HUDEP-2 (cell line): Measurements from ENCODE around the gene LYPD3.
"Not testable (repeated sequence)": the region's sequence is repeated elsewhere in the genome, so short reads cannot be mapped to it uniquely, and the experiment has no call there.

Source experiments
- DNase-seq, 76 experiments: peaks; one replicate each; lab custom pipeline; 2025; ENCODE audit not compliant: unreplicated experiment in 76 of 76; lab: John Stamatoyannopoulos, UW

Gene LYPD3

DNA sequence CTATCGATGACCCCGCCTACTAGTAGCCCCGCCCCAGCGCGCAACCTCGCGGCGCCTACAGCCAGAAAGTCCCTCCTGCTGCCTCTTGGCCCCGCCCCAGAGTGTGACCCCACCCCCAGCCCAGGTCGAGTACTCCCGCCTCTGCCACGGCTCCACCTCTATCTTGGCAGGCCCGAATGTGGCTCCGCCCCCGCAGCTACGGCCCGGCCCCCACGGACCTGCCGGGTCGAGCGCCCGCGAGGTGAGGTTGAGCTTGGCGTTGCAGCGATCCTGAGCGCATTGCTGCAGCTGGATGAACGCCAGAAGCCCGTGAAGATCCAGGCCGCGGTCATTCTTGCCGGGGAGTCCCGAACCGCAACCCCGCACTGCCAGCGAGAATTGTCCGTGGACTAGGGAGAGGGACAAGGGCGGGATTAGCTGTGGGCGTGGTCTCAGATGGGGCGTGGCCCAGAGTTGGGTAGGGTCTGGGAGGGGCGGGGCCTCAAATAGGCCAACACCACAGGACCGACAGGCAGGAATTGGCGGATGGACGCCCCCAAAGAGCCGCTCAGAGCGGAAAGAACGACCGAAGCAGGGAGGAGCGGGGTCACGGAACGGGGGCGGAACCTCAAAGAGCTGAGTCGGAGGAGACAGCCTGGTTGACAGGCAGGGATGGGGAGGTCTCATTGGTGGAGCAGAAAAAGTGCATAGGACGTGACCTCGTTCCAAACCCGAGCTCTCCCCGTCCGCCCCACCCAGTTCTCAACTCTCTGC, 1.9 kb downstream of the LYPD3 start:
- DNase-seq: peak; percentile 58 to 100 (median 99)

DNA sequence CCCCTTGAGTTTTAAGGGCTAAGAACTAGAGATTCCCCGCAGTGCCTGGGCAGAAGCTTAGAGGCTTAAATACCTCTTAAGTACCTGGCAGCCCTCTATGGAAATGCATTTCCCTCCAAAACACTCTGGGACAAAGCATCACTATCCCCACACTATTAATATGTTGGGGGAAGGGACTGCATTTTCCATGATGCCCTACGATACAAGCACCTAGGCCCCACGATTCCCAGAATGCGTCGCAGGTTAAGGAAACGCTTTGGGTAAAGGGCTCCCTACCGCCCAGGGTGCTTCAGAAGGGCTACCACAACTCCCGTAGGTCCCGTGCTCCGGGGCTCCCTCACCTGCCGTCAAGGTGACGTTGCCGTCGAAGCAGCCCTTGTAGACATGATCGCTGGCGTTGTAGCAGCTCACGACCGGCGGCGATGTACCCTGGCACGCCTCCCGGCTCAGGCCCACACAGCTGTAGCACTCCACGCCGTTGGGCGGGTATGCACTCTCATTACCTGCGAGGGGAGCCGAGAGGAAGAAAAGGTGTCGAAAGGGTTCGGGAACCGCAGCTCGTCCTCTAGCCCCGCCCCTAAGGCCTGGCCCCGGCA, 2.5 kb downstream of the LYPD3 start:
- DNase-seq: no peak

DNA sequence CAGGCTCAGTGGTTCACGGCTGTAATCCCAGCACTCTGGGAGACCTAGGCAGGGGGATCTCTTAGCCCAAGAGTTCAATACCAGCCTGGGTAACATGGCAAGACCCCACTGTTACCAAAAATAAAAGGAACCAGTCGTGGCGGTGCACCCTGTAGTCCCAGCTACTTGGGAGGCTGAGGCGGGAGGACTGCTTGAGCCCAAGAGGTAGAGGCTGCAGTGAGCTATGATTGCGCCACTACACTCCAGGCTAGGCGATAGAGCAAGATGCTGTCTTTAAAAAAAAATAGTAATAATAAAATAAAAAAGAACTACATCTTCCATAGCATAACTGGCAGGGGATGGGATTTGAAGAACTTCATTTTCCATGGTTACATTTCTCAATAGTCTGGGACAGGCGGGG, 3.0 kb downstream of the LYPD3 start:
- DNase-seq: no peak

DNA sequence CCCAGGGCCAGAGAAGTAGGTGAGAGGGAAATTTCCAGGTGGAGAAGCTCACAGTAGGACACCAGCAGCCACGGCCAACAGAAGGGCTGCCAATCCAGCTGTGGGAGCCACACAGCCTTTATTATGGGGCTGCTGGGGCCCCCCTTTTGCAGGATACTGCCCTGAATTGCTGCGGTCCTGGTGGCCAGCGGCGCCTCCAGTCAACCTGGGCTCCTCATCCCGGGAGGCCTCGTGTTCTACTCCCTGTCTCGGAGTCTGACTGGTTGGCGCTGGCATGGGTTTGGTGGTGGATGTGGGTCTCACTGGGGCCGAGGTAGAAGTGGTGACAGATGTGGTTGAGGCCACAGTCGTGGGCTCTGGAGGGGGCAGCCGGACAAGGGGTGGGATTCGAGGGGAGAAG, 4.1 kb downstream of the LYPD3 start:
- no peak for DNase-seq

DNA sequence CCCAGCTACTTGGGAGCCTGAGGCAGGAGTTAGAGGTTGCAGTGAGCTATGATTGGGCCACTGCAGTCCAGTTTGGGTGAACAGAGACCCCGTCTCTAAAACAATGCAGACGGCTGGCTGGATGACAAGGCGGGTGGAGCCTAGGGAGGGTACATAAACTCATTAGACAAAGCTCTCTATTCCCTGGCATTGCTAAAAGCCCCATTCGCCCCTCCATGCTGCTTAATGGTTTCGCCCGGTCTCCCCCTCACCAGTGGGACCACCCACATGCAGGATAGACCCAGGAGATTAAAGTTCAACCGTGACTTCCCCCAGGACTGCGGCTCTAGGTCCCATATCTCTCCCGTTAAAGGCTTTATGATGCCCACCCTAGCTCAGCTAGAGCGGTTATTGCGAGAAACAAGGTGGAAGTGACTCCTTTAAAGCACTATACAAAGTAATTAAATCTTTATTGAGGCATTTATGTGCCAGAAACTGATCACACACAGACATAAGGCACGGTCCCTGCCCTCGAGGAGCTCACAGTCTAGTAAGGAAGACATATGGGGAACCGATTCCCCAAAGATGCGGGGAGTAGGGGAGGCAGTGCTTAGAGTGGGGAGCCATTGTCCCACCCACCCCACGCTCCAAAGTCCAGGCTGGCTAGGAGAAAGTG, 4.9 kb downstream of the LYPD3 start:
- DNase-seq: no peak

DNA sequence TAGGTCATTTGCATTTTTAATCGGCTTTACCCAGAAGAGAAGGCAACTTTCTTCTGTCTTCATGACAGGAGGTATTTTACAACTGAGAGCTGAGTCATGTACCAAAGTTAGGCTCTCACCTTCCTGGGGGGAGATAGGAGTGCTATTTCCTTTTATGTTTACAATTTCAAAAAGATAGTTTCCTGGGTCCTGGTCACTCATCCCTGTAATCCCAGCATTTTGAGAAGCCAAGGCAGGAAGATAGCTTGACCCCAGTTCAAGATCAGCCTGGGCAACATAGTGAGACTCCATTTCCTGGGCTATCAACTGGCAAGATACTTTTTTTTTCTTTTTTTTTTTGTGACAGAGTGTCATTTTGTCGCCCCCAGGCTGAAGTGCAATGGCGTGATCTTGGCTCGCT, 7.6 kb downstream of the LYPD3 start:
- DNase-seq: no peak

DNA sequence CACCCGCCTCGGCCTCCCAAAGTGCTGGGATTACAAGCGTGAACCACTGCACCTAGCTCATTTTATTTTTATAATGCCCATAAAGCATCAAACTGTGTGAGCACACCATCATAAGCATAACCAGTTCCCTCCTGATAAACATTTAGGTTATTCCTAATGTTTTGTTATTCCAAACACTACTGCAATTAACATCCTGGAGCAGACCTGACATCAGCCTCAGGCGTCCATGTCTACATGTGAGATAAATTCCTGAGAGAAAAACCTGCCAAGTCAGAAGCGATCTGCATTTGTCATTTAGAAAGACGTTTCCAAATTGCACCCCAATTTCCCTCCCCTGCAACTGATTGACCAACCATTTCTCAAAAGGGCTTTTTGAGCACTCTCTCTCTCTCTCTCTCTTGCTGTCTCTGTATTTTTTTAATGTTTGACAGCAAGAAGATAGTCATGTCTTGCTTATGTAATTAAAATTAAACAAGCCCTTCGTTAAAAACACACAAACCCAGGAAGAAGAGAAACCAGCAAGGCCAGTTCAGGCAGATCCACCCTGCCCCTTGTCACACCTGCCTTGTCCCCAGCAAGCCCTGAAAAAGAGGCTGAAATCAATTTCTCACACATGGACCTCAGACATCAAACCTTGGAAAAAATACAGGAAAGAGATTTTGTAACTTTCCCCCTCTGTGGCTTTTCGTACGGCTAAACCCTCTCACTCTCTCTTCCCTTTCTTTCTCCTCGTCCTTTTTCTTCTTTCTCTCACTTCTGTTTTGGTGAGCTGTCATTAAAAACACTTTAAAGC, 9.9 kb downstream of the LYPD3 start:
- no peak for DNase-seq

DNA sequence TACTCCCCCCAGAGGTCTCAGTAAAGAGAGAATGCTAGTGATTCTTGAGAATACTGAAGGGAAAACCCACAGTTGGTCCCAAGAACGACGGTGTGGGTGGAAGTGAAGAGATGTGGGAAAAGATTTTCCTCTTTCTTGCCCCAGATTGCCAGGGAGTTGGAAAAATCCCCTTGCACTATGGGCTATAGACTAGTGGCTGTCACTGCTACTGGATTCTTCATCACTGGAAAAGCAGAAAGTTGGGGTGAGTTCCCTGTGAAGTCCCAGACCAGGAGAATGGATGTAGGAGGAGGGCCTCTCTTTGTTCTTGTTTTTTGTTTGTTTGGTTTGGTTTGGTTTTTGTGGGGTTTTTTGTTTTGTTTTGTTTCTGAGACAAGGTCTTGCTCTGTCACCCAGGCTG, 11.4 kb downstream of the LYPD3 start:
- no peak for DNase-seq

DNA sequence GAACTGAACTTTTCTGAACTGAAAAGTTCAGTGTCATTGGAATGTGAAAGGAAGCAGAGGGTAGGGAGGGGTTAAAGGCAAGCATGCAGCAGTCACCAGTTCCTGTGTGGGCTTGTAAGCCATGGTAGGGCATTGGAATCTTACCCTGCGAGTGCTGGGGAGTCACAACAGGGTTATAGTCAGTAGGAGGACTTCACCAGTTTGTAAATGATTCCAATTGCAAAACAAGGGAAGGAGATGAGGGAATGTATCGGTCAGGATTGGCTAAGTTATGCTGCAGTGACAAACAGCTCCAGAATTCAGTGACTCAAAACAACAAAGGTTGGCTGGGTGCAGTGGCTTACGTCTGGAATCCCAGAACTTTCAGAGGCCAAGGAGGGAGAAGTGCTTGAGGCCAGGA, 12.8 kb downstream of the LYPD3 start:
- DNase-seq: no peak

DNA sequence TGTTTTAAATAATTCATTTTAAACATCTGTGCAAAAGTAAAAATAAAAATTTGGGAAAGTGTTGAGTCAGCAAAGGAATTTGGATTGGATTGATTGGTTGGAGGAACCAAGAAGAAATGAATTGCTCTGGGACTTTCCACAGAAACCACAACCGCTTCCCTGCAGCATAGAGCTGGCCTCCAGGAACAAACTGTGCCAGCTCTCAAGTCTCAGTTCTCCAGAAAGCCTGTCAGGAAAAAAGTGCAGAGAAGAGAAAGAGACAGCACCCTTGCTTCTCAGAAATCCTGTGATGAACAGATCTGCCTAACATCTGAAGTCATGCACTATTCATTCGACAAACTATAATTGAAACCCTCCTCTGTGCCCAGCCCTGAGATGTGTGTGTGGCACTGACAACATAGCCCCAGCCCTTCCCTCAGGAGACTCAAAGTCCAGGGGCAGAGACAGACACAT, 14.8 kb downstream of the LYPD3 start:
- DNase-seq: no peak

DNA sequence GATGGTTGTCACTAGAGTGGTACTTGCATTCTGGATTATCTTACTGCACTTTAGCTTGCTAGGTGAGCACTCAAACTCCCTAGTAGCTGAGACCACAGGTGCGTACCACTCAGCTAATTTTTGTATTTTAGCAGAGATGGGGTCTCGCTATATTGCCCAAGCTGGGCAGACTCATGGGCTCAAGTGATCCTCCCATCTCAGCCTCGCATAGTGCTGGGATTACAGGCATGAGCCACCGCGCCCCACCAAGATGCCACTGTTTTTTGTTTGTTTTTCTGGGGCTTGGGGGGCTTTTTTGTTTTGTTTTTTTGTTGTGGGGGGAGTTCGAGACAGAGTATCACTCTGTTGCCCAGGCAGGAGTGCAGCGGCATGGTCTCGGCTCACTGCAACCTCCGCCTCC, 17.8 kb downstream of the LYPD3 start:
- DNase-seq: no peak

DNA sequence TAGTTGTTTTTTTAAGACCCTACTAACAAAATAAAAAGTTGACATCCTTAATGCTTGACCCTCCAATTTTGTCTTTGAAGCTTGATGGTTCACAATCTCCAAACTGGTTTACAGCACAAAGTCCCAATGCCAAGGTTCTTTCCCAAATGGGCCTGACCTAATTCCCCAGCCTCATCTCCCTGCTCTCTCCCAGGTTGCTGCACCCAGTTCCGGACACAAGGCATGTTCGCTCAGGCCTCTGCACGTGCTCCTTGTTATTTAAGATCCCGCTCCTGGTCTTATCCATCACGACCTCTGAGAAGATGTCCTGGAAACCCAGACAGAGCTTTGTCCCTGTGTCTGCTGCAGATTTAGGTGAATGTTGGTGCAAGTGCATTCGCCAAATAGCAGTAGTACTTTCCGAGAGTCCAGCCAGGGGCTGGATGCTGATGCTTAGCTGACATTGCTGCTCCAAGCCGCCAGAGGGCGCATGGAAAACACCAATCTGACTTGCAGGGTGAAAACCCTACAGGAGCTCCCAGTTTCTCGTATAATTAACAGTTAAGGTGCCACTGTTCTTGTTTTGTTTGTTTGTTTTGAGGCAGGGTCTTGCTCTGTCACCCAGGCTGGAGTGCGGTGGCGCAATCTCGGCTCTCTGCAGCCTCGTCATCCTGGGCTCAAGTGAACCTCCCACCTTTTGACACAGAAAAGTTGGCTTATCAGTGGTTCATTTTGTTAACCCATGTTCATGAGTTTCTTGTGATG, 18.5 kb downstream of the LYPD3 start:
- peak in 71 of 76 experiments; percentile 18 to 84 (median 58) for DNase-seq

DNA sequence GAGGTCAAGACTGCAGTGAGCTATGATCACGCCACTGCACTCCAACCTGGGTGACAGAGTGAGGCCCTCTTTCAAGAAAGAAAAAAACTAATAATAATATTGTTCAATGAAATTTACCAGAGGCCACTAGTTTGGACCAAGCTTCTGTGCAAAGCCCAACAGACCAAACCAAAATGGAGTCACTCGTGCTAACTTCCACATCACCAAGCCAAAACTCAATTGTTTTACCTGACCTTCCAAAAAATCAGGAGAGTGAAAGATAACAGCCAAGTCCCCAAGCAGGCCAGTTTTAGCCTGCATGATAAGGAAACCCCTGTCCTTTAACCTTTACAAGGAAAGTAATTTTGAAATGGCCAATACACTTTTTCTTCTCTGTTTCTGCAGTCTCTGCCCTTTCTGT, 20.0 kb downstream of the LYPD3 start:
- DNase-seq: no peak

DNA sequence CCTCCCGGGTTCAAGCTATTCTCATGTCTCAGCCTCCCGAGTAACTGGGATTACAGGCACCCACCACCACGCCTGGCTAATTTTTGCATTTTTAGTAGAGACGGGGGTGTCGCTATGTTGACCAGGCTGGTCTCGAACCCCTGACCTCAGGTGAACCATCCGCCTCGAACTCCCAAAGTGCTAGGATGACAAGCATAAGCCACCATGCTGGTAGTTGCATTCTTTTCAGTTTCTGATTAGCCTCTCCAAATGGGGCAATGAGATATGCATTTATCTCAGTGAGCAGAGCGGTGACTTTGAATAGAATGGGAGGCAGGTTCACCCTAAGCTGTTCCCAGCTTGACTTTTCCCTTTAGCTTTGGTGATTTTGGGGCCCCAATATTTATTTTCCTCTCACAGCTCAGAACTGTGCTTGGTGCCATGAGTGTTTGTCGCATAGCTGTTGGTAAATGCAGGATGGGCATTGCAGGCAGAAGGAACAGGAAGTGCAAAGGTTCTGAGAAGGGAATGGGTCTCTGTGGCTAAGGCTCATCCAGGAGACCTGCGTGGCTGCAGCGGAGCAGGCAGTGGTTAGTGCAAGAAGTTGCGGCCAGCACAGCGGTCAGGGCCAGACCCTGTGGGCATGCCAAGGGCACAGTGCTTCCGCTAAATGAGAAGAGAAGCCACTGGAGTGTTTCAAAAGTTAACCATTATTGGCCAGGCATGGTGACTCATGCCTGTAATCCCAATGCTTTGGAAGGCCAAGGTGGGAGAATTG, 20.7 kb downstream of the LYPD3 start:
- DNase-seq: peak in 11 of 76 experiments; percentile 2 to 33 (median 19)

DNA sequence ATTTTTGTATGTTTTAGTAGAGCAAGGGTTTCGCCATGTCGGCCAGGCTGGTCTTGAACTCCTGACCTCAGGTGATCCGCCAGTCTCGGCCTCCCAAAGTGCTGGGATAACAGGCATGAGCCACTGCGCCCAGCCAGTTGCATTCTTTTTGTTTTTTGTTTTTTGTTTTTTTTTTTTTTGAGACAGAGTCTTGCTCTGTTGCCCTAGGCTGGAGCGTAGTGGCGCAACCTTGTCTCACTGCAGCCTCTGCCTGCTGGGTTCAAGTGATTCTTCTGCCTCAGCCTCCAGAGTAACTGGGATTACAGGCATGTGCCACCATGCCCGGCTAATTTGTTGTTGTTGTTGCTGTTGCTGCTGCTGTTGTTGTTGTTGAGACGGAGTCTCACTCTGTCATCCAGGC, 21.3 kb downstream of the LYPD3 start:
- DNase-seq: not testable (repeated sequence)

DNA sequence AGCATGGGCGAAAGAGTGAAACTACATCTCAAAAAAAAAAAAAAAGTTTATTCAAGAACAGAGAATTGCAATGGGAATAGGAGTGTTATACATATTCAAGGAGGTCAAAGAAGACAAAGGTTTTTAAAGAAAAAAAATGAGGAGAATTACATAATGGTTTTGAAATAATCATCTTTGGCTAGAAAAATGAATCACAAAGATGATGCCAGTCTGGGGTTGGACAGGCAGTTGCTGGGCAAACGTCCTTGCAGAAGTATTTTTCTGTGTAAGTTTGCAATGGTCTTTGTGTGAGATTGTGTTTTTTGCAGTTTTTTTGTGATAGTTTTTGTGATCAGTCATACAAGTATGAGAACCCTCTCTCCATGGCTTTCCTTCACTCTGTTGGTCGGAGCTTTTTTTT, 23.7 kb downstream of the LYPD3 start:
- no peak for DNase-seq

DNA sequence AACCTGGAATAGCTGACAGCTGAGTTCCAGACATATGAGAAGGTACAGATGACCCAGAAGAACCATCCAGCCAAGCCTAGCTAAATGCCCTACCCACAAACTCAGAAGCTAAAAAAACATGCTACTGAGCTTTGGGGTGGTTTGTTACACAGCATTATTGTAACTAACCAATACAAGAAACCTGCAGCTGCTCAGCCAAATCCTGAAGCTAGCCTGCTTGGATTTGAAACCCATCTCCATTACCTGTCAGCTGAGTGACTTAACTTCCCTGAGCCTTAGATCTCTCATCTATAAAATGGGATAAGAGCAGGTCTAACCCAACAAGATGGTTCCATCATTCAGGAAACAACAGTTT, 25.7 kb downstream of the LYPD3 start:
- no peak for DNase-seq

DNA sequence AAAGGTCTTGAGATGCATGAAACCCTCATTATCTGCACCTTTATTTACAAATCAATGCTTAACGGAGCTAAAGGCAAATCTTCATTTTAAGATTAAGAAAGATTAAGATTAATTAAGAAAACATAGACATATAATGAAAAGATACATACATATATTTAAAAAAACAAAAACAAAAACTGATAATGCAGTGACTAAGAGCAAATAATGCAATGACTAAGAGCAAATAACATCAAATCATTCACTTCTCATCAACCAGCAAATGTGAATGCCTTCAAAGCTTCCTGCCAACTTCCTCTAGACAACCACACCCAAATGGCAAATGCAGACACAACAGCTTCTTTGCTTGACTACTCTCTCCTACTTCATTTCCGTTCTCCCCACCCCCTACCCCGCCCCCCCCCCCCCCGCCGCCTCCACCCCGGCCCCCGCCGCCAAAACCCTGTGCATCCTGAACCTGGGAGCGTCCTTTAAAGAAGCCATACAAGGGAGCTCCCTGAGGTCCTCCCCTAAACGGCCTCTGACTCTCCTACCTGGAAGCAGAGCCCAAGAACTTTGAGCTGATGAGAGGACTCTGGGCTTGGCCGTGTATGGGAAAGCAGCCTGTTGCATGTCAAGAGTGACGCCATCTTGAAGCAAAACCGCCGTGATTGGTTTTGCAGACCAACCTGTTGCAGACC, 26.2 kb downstream of the LYPD3 start:
- DNase-seq: peak in 1 of 76 experiments; percentile 14

DNA sequence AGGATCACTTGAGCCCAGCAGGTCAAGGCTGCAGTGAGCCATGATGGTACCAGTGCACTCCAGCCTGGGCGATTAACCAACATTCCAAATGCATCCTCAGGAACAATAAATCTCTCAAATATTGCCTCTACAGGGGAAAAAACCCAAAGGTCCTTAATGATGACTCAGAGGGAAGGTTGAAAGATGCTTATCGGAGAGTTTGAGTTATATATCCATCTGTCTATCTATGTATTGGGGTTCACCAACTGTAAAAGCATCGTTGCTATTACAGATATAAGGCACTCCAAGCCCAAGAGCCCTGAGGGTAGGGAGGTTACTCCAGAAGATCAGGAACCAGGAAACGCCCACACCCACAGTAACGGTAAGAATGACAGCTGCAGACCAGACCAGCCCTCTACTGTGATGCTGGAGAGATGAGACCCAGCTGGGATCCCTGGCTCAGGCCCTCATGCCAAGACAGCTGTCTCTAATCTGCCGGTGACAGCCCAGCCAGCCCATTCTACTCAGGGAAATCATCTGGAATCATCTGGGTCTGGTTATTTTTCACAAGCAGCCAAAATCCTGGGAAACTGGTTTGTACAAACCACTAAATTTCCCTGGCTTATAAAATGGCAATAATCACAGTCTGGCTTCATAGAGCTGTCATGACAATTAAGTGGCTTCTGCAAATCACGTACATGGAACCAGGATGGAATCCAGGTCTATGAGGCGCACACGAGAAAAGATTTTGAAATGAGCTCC, 26.9 kb downstream of the LYPD3 start:
- peak in 14 of 76 experiments; percentile 5 to 73 (median 52) for DNase-seq
